ENCODE results near the gene LRRTM4.
"Not testable (repeated sequence)": the region's sequence is repeated elsewhere in the genome, so short reads cannot be mapped to it uniquely, and the experiment has no call there.

The LRRTM4 gene

GRCh38 chr2:76829374-76830234 is 692.6 kb downstream of the LRRTM4 start:
- no peak for DNase-seq

DNA sequence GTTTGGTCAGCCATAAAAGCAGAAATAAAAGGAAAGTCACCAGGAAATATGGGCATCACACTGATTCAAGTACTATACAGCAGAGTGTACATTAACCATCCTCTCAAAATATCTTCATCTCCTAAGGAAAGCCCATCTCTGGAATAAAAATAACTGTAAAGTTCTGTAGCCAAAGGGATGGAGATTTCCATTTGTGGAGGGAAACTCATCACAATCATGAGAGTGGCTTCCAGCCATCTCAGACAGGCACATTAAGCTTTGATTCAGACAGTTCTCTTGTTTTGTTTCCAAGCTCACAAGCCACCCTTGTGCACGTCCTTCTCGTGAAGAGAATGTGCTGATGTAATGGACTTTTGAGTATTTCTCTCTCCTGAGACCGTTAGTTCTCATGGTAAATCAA is 695.5 kb downstream of the LRRTM4 start:
- no peak for DNase-seq

DNA sequence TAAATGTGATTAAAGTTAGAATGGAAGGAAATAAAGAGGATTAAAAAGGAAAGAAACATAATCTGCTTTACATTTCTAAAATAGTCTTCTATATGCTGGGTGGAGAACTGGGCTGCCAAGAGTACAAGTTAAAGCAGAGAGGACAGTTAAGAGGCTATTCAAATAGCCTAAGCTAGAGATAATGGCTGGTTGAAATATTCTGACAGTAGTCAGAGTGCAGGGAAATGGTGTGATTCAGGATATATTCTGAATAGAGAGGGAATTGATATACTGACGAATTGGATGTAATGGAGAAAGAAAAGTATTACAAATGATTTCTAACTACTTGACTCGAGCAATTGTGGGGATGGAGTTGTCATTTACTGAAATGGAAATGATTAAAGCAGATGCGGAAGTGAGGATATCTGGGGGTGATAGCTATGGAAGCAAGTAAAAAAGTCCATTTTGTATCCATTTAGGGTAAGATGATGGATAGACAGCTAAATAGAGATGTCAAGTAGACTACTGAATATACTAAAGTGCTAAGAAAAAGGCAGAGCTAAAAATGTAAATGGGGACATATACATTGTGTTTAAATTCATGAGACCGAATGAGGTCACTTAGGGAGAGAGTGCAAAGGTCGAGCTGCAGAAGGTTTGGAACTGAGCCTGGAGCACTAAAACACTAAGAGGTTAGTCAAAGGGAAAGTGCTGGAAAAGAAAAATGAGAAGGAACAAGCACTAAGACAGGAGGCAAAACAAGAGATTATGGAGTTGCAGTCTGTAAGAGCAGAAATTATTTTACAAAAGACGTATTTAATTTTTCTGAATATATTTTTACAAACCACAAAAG is 696.8 kb downstream of the LRRTM4 start:
- no peak for DNase-seq

DNA sequence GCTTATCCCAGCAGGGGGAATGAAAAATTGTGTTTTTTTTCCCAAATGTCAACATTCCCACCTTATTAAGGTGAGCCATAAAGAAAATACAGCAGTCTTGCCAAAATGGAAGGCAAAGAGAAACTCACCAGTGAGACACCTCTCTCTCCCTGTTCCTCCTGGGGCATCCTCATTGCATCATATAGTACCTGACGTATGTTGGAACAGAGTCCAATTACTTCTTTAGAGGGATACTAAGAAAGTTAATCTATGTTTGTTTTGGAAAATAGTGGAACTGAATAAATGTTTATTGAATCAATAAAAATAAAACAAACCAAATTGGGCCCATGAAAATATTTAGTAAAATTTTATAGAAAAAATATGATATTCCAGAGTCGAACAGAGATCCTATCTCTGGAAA is 700.4 kb downstream of the LRRTM4 start:
- DNase-seq: no peak

GRCh38 chr2:76813084-76813483 is 709.1 kb downstream of the LRRTM4 start:
- no peak for DNase-seq

- no peak for DNase-seq
These were observed 710.0 kb downstream of the LRRTM4 start for GRCh38 chr2:76812156-76812555.

- DNase-seq: no peak
These were observed 713.0 kb downstream of the LRRTM4 start for GRCh38 chr2:76809136-76809535.

GRCh38 chr2:76808732-76809131 is 713.4 kb downstream of the LRRTM4 start:
- DNase-seq: no peak

GRCh38 chr2:76793647-76794334 is 728.4 kb downstream of the LRRTM4 start:
- no peak for DNase-seq

DNA sequence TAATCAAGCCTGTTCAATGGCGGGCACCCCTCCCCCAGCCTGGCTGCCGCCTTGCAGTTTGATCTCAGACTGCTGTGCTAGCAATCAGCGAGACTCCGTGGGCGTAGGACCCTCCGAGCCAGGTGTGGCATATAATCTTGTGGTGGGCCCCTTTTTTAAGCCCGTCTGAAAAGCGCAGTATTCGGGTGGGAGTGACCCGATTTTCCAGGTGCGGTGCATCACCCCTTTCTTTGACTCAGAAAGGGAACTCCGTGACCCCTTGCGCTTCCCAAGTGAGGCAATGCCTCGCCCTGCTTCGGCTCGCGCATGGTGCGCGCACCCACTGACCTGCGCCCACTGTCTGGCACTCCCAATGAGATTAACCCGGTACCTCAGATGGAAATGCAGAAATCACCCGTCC is 740.9 kb downstream of the LRRTM4 start:
- DNase-seq: not testable (repeated sequence)

DNA sequence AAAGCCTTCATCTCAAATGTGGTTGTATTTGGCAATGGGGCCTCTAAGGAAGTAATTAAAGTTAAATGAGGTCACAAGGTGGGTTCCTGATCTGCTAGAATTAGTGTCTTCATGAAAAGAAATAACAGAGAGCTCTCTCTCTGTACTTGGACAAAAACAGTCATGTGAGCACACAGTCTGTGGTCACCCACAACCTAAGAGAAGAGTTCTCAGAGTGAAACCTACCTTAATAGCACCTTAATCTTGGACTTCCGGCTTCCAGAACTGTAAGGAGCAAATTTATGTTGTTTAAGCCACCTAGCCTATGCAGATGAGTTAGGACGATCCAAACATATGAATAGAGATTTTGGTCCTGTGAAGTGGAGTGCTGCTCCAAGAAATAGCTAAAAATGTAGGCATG is 758.9 kb downstream of the LRRTM4 start:
- DNase-seq: no peak

DNA sequence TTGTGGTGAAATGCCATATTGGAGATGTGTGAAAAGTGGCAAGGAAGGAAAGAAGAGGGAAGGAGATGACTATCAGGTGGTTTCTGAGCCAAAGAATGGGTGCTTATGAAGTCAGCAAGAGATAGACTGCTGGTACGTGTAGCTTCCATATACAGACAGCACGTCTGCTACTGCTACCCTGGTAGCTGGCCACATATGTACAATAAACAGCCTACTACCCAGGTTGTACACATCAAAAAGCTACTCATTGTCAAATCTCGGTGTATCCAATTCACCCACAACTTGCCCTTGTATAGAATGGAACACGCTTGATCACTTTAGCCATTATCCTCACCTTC is 761.8 kb downstream of the LRRTM4 start:
- DNase-seq: no peak

DNA sequence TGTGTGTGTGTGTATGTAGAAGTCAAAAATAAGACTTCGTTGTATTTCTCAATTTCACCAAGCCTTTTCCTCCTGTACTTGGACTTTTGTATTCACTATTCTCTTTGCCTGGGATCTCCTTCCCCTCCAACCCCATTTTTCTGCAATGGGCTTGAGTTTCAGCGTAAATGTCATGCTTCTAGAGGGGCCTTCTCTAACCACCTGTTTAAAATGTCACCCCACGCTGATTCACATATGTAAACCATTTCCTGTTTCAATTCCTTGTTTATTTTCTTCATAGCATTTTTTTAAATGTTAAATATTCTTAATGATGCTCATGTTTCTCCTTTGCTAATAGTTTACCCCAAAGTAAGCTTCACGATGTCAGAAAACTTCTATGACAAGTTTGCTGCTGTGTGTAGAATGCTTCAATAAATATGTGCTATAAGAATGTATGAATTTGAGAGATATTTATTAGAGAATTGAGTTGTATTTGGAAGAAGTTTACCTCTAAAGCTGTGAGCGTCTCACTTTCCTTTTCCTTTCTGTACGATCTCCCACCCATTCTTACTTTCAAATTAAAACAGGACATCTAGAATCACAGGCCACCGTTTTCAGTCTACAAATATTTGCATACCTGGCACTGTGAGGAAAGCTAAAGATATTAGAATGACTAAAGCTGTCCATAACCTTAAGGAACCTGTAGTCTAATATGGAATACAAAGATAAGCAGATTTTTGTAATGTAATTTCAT is 762.4 kb downstream of the LRRTM4 start:
- DNase-seq: no peak

DNA sequence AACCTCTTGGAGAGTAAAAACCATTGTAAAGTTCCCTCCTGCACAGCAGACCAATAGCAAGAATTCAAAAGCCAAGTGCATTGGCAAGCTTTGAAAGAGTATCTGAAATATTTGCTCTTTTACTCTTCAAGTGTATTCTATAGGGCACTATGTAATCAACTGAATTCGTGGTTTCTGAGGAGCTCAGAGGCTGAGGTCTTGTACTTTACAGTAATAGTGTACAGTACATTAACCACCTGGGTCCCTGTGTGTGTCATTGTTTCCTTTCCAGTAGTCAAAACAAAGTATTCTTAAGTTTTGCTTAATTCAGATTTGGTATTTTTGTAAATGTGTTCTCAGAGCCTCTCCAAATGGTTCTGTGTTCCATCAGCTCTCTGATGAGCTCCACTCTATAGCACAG is 769.7 kb downstream of the LRRTM4 start:
- no peak for DNase-seq

DNA sequence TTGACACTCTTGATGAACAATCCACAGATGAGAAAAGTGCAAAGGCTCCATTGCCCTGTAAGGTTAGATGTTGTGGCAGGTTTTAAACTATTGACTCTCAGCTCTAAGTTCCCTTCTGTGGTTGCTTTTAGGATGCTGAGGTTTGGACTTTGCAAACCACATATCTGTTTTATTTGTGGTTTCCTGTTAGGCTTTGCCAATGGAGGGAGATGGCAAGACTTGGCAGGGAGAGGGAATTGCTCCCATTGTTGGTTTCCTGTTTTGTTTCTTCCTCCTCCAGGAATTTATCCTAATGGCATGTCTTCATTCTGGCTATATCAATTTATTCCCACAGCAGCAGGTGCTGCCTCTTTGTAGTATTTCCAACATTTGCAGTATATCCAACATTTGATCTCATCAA is 772.3 kb downstream of the LRRTM4 start:
- no peak for DNase-seq

- no peak for DNase-seq
These were observed 773.4 kb downstream of the LRRTM4 start for GRCh38 chr2:76748581-76749296.

- no peak for DNase-seq
These were observed 776.6 kb downstream of the LRRTM4 start for GRCh38 chr2:76745605-76746004.

DNA sequence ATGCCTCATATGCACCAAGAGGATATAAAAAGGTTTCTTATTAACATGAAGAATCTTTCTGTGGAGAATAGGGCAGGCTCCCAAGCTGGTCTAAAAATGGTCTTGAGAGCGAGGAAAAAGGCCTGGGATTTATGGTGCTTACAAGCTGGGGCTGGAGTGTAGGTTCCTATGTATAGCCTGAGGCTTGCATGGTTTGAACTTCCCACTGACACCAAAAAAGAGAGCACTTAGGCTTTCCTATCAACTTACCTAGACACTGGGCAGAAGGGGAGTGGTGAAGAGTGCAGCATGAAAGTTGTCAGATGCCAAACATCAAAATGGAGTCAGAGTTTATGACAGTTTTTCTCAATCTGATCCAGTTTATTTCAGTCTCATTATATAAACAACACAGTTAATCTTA is 784.6 kb downstream of the LRRTM4 start:
- DNase-seq: no peak

DNA sequence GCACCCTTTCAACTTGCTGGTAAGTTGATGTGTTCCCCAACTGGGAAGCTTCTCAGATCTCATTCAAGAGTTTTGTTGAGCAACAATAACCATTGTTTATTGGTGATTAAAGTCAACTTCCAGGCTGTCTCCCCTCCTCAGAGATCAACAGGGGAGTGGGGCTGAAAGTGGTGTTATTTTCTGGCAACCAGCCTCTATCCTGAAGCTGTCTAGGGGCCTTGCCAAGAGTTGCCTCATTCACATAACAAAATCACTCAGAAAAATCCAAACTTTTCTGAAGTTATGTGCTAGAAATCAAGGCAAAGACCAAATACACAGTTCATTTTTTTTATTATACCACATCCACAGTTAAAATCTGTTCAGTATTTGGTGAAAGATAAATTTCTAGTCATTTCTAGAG is 788.4 kb downstream of the LRRTM4 start:
- no peak for DNase-seq

GRCh38 chr2:76731157-76731556 is 791.0 kb downstream of the LRRTM4 start:
- DNase-seq: no peak

- DNase-seq: no peak
These were observed 792.2 kb downstream of the LRRTM4 start for GRCh38 chr2:76730021-76730420.

DNA sequence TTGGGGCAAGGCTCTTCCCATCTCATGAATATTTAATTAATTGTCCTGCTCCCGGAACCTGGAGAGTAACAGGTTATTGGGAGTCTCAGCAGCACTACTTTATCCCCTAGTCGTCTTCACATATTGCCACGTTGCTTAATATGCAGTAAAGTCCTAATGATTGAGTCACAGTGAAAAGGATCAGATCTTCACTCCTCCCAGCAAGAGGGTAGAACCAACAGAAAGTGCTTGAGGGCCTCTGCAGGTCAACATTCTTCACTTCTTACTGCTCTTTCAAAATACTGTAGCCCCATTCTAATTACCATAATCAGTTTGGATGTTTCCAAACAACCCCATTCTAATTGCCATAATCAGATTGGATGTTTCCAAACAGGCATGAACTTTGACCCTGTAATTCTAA is 801.0 kb downstream of the LRRTM4 start:
- no peak for DNase-seq

Measured in CD4-positive, alpha-beta T cell treated with Interleukin-17A for 4 hours (primary cell).